Bronchial epithelial cell (primary cell): Measurements from ENCODE around the gene AGAP3. TPM values are rescaled to one million over a fixed set of nuclear protein-coding genes. Genes with fewer than 3 reads are reported as not detected.

Source experiments
- DNase-seq: peaks from one replicate; pipeline ENCODE4 v3.0.0-alpha.2; 2010; ENCODE audit warnings: low read depth
- FAIRE-seq: peaks from 2 replicates; lab custom pipeline; 2011; peaks lifted over from hg19 to GRCh38; lab: Jason Lieb, UNC
- H3K27me3 ChIP-seq: 2 replicates; pipeline ENCODE4 v1.5.1; 2011; ENCODE audit warnings: low read length; ENCODE audit not compliant: control insufficient read depth, insufficient read depth
- H3K36me3 ChIP-seq: 2 replicates; pipeline ENCODE4 v1.5.1; 2011; ENCODE audit warnings: low read length; ENCODE audit not compliant: control insufficient read depth, insufficient read depth
- H3K4me3 ChIP-seq: 2 replicates; pipeline ENCODE4 v1.5.1; 2011; ENCODE audit warnings: mild to moderate bottlenecking, low read depth, low read length, control low read depth
- CTCF ChIP-seq: IDR thresholded peaks from 2 replicates; pipeline ENCODE4 v1.5.1; 2011; ENCODE audit warnings: mild to moderate bottlenecking, moderate library complexity, low read length, control low read depth, inconsistent platforms; ENCODE audit not compliant: insufficient read depth, severe bottlenecking
- total RNA-seq: library from RNA; depleted of rRNA; stranded (reverse); fragments of >200 nt; gene quantifications from 2 replicates; pipeline ENCODE4 v1.2.1, GENCODE V29; 2014

Gene AGAP3
- total RNA-seq, 1 donor from 2014 or later: 52.7 TPM

DNA sequence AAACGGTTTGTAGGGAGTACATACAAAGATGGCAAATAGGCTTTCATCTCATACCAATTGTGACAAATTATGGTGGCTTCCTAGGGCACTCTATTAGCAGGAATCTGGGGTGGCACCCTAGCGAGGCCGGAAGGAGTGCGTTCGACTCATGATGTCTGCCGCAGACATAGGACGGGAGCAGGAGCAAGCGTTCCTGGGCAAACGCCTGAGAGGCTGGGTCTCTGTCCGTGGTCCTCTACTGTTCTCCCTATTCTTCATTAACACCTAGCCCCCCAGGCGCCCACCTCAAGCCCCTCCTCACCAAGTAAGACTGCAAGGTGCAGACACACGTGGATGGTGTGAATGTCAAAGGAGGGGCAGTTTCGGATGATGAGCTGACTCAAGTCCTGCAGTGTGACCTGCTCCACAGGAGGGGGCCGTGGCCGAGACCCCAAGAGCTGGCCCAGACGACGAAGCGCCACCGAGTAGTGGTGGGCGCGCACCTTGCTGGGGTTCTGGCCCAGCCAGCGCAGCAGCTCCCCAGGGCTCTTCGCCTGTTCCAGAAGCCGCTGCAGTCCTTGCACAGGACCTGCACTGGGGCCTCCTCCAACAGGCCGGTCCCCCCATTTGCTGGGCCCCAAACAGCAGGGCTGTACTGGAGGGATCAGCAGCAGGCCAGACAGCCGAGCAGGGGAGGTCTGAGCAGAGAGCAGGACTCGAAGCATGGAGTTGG is 6.9 kb upstream of the AGAP3 start:
- Histone ChIP-seq H3K4me3 (peak overlapping the region; percentile 92), H3K36me3 (peaks cover 19% of the 10 kb centered on the region), H3K27me3 (no peaks in the 10 kb centered on the region)
- DNase-seq (no peak), FAIRE-seq (no peak)
- TF ChIP-seq CTCF: no peak

GRCh38 chr7:151080067-151080521 is 6.2 kb upstream of the AGAP3 start:
- H3K4me3 ChIP-seq: peak overlapping the region; percentile 92
- no peak for TF ChIP-seq CTCF
- H3K27me3 ChIP-seq: no peaks in the 10 kb centered on the region
- FAIRE-seq (no peak), DNase-seq (no peak)
- H3K36me3 ChIP-seq: peaks cover 16% of the 10 kb centered on the region

GRCh38 chr7:151080522-151081169 is 5.6 kb upstream of the AGAP3 start, which contains the start of gene FASTK:
Gene FASTK (minus strand): TSS chr7:151080809. CDS start chr7:151080766, 43 bp downstream.
- DNase-seq (peak; percentile 74), FAIRE-seq (no peak)
- Histone ChIP-seq H3K4me3 (peak within 1 kb of the TSS; percentile 92), H3K27me3 (no peaks in the 10 kb centered on the region), H3K36me3 (peaks cover 13% of the 10 kb centered on the region)
- TF ChIP-seq CTCF: no peak

- no peak for TF ChIP-seq CTCF
- Histone ChIP-seq H3K4me3 (peak overlapping the region; percentile 92), H3K36me3 (peaks cover 9% of the 10 kb centered on the region), H3K27me3 (no peaks in the 10 kb centered on the region)
- FAIRE-seq (no peak), DNase-seq (no peak)
These were observed 4.8 kb upstream of the AGAP3 start for GRCh38 chr7:151081170-151082101.

GRCh38 chr7:151082141-151083070 is 3.9 kb upstream of the AGAP3 start:
- FAIRE-seq: no peak
- H3K27me3 ChIP-seq: no peaks in the 10 kb centered on the region
- peak overlapping the region; percentile 72 for H3K4me3 ChIP-seq
- H3K36me3 ChIP-seq: peaks cover 7% of the 10 kb centered on the region
- TF ChIP-seq CTCF: no peak
- DNase-seq: no peak
